HG03039 (cell line): ENCODE data around the gene PLA2G4E.

Experiments used
- ATAC-seq: cut with Tn5 transposase; IDR thresholded peaks from one replicate; pipeline ENCODE4 v1.9.1; 2021; ENCODE audit warnings: mild to moderate bottlenecking, moderate library complexity; ENCODE audit not compliant: unreplicated experiment

Gene PLA2G4E

DNA sequence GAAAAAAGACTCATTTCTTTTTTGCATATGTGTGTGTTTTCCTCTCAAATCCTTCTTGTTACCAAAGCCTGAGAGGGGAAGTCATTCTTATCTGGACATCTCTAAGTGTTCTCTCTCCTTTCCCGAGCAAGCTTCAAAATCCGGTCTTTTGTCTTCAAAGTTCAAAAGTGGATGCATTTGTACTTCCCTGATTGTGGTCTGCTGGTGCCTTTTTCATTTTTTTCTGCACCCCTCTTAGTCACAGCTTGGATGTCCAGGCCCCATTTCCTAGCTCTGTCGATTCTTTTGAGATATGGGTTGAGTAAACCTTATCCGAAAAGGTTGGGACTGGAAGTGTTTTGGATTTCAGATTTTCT, 83.3 kb downstream of the PLA2G4E start:
- ATAC-seq: no peak

GRCh38 chr15:41936649-41937567, 83.9 kb downstream of the PLA2G4E start:
- ATAC-seq: no peak

GRCh38 chr15:41936155-41936554, 84.7 kb downstream of the PLA2G4E start:
- no peak for ATAC-seq

GRCh38 chr15:41935566-41936020, 85.2 kb downstream of the PLA2G4E start:
- ATAC-seq: no peak

GRCh38 chr15:41934843-41935242, 86.0 kb downstream of the PLA2G4E start:
- ATAC-seq: no peak

- no peak for ATAC-seq
Measured at GRCh38 chr15:41933771-41934170, 87.1 kb downstream of the PLA2G4E start.

GRCh38 chr15:41933326-41933725, 87.5 kb downstream of the PLA2G4E start:
- no peak for ATAC-seq

- ATAC-seq: no peak
Measured at GRCh38 chr15:41932511-41933289, 88.1 kb downstream of the PLA2G4E start.

- no peak for ATAC-seq
Measured at GRCh38 chr15:41932101-41932500, 88.7 kb downstream of the PLA2G4E start.
